CD8-positive, alpha-beta memory T cell (primary cell): Measurements from ENCODE around the gene CCL25. TPM values are rescaled to one million over a fixed set of nuclear protein-coding genes. Genes with fewer than 3 reads are reported as not detected.

Source experiments
- polyA plus RNA-seq: library from polyadenylated mRNA; unstranded; fragments of 300-500 nt; fragmentation: Illumina TruSeq; gene quantifications from one replicate; pipeline ENCODE4 v1.2.3, GENCODE V29; 2021
- total RNA-seq, 2 experiments: library from RNA; stranded (reverse); gene quantifications; one replicate each; pipeline ENCODE4 v1.2.3, GENCODE V29; 2021

CCL25 gene
- total and polyA plus RNA-seq, 3 experiments from 2014 or later: not detected

Other genes starting within 250 kb of the CCL25 start
- 1 to 10 TPM; 6.7 to 7.4 TPM for gene EVI5L, start 222.5 kb upstream of the CCL25 start, total RNA-seq
- 2.9 TPM for gene EVI5L, start 222.5 kb upstream of the CCL25 start, polyA plus RNA-seq
- gene PRR36, start 178.4 kb upstream of the CCL25 start, total RNA-seq: not detected
- gene PRR36, start 178.4 kb upstream of the CCL25 start, polyA plus RNA-seq: not detected
- gene LRRC8E, start 164.2 kb upstream of the CCL25 start, total RNA-seq: not detected
- not detected for gene LRRC8E, start 164.2 kb upstream of the CCL25 start, polyA plus RNA-seq
- 10 to 100 TPM; 35.9 to 38.3 TPM for gene MAP2K7, start 148.9 kb upstream of the CCL25 start, total RNA-seq
- gene MAP2K7, start 148.9 kb upstream of the CCL25 start, polyA plus RNA-seq: 2.0 TPM
- gene TGFBR3L, start 137.9 kb upstream of the CCL25 start, total RNA-seq: 1 to 10 TPM; 7.7 to 8.6 TPM
- 1.3 TPM for gene TGFBR3L, start 137.9 kb upstream of the CCL25 start, polyA plus RNA-seq
- 10 to 100 TPM; 17.4 to 18.2 TPM for gene SNAPC2, start 132.4 kb upstream of the CCL25 start, total RNA-seq
- gene SNAPC2, start 132.4 kb upstream of the CCL25 start, polyA plus RNA-seq: 21.9 TPM
- under 1 TPM; 0.42 to 0.72 TPM for gene CTXN1, start 126.6 kb upstream of the CCL25 start, total RNA-seq
- gene CTXN1, start 126.6 kb upstream of the CCL25 start, polyA plus RNA-seq: not detected
- gene TIMM44, start 109.1 kb upstream of the CCL25 start, total RNA-seq: 100 to 1,000 TPM; 105 to 107 TPM
- gene TIMM44, start 109.1 kb upstream of the CCL25 start, polyA plus RNA-seq: 16.9 TPM
- gene ELAVL1, start 47.1 kb upstream of the CCL25 start, total RNA-seq: 100 to 1,000 TPM; 156 to 164 TPM
- 63.3 TPM for gene ELAVL1, start 47.1 kb upstream of the CCL25 start, polyA plus RNA-seq
- gene FBN3, start 96.8 kb downstream of the CCL25 start, total RNA-seq: not detected
- not detected for gene FBN3, start 96.8 kb downstream of the CCL25 start, polyA plus RNA-seq
- 10 to 100 TPM; 21.5 to 21.9 TPM for gene CERS4, start 156.6 kb downstream of the CCL25 start, total RNA-seq
- 13.3 TPM for gene CERS4, start 156.6 kb downstream of the CCL25 start, polyA plus RNA-seq